Suppressor macrophage (primary cell): ENCODE data around the gene MMP20.

Source experiments
- DNase-seq, 4 experiments: peaks; one replicate each; pipeline ENCODE4 v3.0.0-alpha.2; 2020 to 2022

The MMP20 gene

GRCh38 chr11:102591160-102591718, 33.9 kb downstream of the MMP20 start:
- no peak for DNase-seq

GRCh38 chr11:102590276-102591049, 34.7 kb downstream of the MMP20 start:
- peak; percentile 47 to 78 (median 76) for DNase-seq

GRCh38 chr11:102589047-102589459, 36.1 kb downstream of the MMP20 start:
- peak; percentile 80 to 94 (median 88) for DNase-seq

- no peak for DNase-seq
Observed at GRCh38 chr11:102587722-102588121, 37.4 kb downstream of the MMP20 start.

- DNase-seq: peak; percentile 65 to 85 (median 68)
Observed at GRCh38 chr11:102583141-102583873, 41.8 kb downstream of the MMP20 start.

GRCh38 chr11:102582140-102582539, 43.0 kb downstream of the MMP20 start:
- DNase-seq: peak in 2 of 4 experiments; percentile 44 to 49

- DNase-seq: no peak
Observed at GRCh38 chr11:102581066-102581465, 44.1 kb downstream of the MMP20 start.

GRCh38 chr11:102580185-102580951, 44.8 kb downstream of the MMP20 start:
- DNase-seq: peak; percentile 48 to 87 (median 71)

- no peak for DNase-seq
Observed at GRCh38 chr11:102577723-102578122, 47.4 kb downstream of the MMP20 start.

GRCh38 chr11:102577182-102577581, 48.0 kb downstream of the MMP20 start:
- DNase-seq: peak; percentile 50 to 89 (median 68)

GRCh38 chr11:102576350-102576749, 48.8 kb downstream of the MMP20 start:
- DNase-seq: no peak

- peak in 1 of 4 experiments; percentile 34 for DNase-seq
Observed at GRCh38 chr11:102575012-102575411, 50.1 kb downstream of the MMP20 start.

GRCh38 chr11:102573851-102574250, 51.3 kb downstream of the MMP20 start:
- DNase-seq: peak in 1 of 4 experiments; percentile 40

GRCh38 chr11:102572554-102573220, 52.4 kb downstream of the MMP20 start:
- DNase-seq: no peak

GRCh38 chr11:102568851-102569250, 56.3 kb downstream of the MMP20 start:
- no peak for DNase-seq

GRCh38 chr11:102566112-102566511, 59.0 kb downstream of the MMP20 start:
- DNase-seq: no peak

GRCh38 chr11:102564110-102564509, 61.0 kb downstream of the MMP20 start:
- peak in 2 of 4 experiments; percentile 32 to 45 for DNase-seq

- DNase-seq: no peak
Observed at GRCh38 chr11:102561636-102562035, 63.5 kb downstream of the MMP20 start.

- DNase-seq: peak in 3 of 4 experiments; percentile 12 to 37 (median 25)
Observed at GRCh38 chr11:102560555-102561011, 64.5 kb downstream of the MMP20 start.

- no peak for DNase-seq
Observed at GRCh38 chr11:102559839-102560238, 65.3 kb downstream of the MMP20 start.

- no peak for DNase-seq
Observed at GRCh38 chr11:102555091-102555490, 70.0 kb downstream of the MMP20 start.

GRCh38 chr11:102553835-102554282, 71.3 kb downstream of the MMP20 start:
- DNase-seq: no peak
